SK-N-SH treated with all-trans-retinoic acid at 6 μM for 48 hours (cell line): ENCODE measurements around the gene WTAP.

Experiments
- ARNTL ChIP-seq: fragments of 450-650 bp; formaldehyde crosslinking; IDR thresholded peaks from 2 replicates; pipeline ENCODE4 v1.5.0; 2020; ENCODE audit warnings: low read depth, mild to moderate bottlenecking, moderate library complexity, borderline replicate concordance
- BACH2 ChIP-seq: fragments of 250-450 bp; sonication (Bioruptor Pico); IDR thresholded peaks from 2 replicates; pipeline ENCODE4 v1.9.0; 2021; ENCODE audit warnings: mild to moderate bottlenecking, borderline replicate concordance
- CSRNP3 ChIP-seq: fragments of 250-450 bp; sonication (Bioruptor Pico); IDR thresholded peaks from 2 replicates; pipeline ENCODE4 v1.5.1; 2021; ENCODE audit warnings: mild to moderate bottlenecking, moderate library complexity
- ISL1 ChIP-seq: fragments of 250-450 bp; sonication (Bioruptor Pico); IDR thresholded peaks from 2 replicates; pipeline ENCODE4 v2.1.2; 2022; ENCODE audit warnings: mild to moderate bottlenecking, moderate library complexity
- PATZ1 ChIP-seq: fragments of 250-450 bp; sonication (Bioruptor Pico); IDR thresholded peaks from 2 replicates; pipeline ENCODE4 v1.8.0; 2020; ENCODE audit warnings: mild to moderate bottlenecking, moderate library complexity, borderline replicate concordance
- POU6F1 ChIP-seq: fragments of 250-450 bp; sonication (Bioruptor Pico); IDR thresholded peaks from 2 replicates; pipeline ENCODE4 v1.8.0; 2021; ENCODE audit warnings: low read depth, mild to moderate bottlenecking, moderate library complexity, borderline replicate concordance
- SNAI2 ChIP-seq: fragments of 250-450 bp; sonication (Bioruptor Pico); IDR thresholded peaks from 2 replicates; pipeline ENCODE4 v1.5.0; 2020; ENCODE audit warnings: mild to moderate bottlenecking, moderate library complexity
- TCF4 ChIP-seq: fragments of 250-450 bp; sonication (Bioruptor Pico); IDR thresholded peaks from 2 replicates; pipeline ENCODE4 v1.8.0; 2021; ENCODE audit warnings: mild to moderate bottlenecking, moderate library complexity, borderline replicate concordance
- TSHZ2 ChIP-seq: fragments of 250-450 bp; sonication (Bioruptor Pico); IDR thresholded peaks from 2 replicates; pipeline ENCODE4 v1.5.0; 2020; ENCODE audit warnings: mild to moderate bottlenecking, moderate library complexity
- ZFP30 ChIP-seq: fragments of 450-650 bp; formaldehyde crosslinking; IDR thresholded peaks from 2 replicates; pipeline ENCODE4 v1.5.0; 2022; ENCODE audit warnings: mild to moderate bottlenecking, moderate library complexity
- ZNF565 ChIP-seq: fragments of 450-650 bp; formaldehyde crosslinking; conservative IDR thresholded peaks from 2 replicates; pipeline ENCODE4 v1.5.0; 2020; ENCODE audit warnings: low read depth, mild to moderate bottlenecking, moderate library complexity
- ZNF70 ChIP-seq: fragments of 450-650 bp; formaldehyde crosslinking; IDR thresholded peaks from 2 replicates; pipeline ENCODE4 v1.5.0; 2020; ENCODE audit warnings: mild to moderate bottlenecking, moderate library complexity
- ZNF8 ChIP-seq: fragments of 450-650 bp; formaldehyde crosslinking; IDR thresholded peaks from 2 replicates; pipeline ENCODE4 v1.5.0; 2020; ENCODE audit warnings: mild to moderate bottlenecking, moderate library complexity

GRCh38 chr6:159753081-159753872 lies 26.0 kb downstream of the WTAP start:
- TF ChIP-seq POU6F1 (CRISPR knock-in tag), result no peak
- TF ChIP-seq ZNF8 (CRISPR knock-in tag), result no peak
- no peak for TF ChIP-seq ARNTL
- no peak for TF ChIP-seq ZNF70 (CRISPR knock-in tag)
- no peak for TF ChIP-seq SNAI2 (CRISPR knock-in tag)
- no peak for TF ChIP-seq ZFP30 (CRISPR knock-in tag)
- TF ChIP-seq CSRNP3 (CRISPR knock-in tag), result no peak
- TF ChIP-seq TSHZ2 (CRISPR knock-in tag), result no peak
- no peak for TF ChIP-seq ISL1 (CRISPR knock-in tag)
- no peak for TF ChIP-seq BACH2 (CRISPR knock-in tag)
- TF ChIP-seq PATZ1 (CRISPR knock-in tag), result no peak
- no peak for TF ChIP-seq ZNF565 (CRISPR knock-in tag)
- no peak for TF ChIP-seq TCF4 (CRISPR knock-in tag)
